Lower leg skin (tissue), 3 donors: ENCODE results near the gene ELMO3.

Experiments
- POLR2A ChIP-seq, 2 donors: fragments of 450-650 bp; IDR thresholded peaks; one replicate each; pipeline ENCODE4 v1.6.1; 2016 to 2017; ENCODE audit warnings: antibody characterized with exemption in 2 of 2, mild to moderate bottlenecking in 1 of 2, moderate library complexity in 1 of 2
- TF ChIP-seq, protein P1 (sequence below), 3 donors: fragments of 450-650 bp; IDR thresholded peaks; one replicate each; pipeline ENCODE4 v1.5.1; 2016; ENCODE audit warnings: antibody characterized with exemption in 3 of 3, mild to moderate bottlenecking in 3 of 3, moderate library complexity in 2 of 3

DNA sequence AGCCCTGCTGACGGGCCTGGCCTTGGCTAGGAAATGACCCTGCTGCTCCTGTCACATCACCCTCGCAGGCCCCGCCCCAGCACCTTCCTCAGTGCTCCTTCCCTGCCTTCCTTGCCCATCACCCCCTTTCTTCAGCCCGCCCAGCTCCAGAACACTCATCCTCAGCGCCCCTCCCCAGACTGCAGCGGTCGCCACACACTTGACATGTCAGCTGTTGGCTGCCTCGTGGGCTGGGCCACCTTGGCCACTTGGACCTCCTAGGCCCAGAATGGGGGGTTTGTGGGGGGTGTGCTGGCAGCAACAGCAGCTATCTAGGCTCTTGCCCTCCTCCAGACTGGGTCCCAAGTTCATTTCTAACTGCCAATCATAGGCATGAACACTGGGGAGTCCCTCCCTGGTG lies 10.6 kb downstream of the ELMO3 start:
- TF ChIP-seq, protein P1, sequence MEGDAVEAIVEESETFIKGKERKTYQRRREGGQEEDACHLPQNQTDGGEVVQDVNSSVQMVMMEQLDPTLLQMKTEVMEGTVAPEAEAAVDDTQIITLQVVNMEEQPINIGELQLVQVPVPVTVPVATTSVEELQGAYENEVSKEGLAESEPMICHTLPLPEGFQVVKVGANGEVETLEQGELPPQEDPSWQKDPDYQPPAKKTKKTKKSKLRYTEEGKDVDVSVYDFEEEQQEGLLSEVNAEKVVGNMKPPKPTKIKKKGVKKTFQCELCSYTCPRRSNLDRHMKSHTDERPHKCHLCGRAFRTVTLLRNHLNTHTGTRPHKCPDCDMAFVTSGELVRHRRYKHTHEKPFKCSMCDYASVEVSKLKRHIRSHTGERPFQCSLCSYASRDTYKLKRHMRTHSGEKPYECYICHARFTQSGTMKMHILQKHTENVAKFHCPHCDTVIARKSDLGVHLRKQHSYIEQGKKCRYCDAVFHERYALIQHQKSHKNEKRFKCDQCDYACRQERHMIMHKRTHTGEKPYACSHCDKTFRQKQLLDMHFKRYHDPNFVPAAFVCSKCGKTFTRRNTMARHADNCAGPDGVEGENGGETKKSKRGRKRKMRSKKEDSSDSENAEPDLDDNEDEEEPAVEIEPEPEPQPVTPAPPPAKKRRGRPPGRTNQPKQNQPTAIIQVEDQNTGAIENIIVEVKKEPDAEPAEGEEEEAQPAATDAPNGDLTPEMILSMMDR (IDR thresholded peaks at IDR 0.05): no peak
- no peak for TF ChIP-seq POLR2A (IDR thresholded peaks at IDR 0.05)
